Measurements from ENCODE around the gene DCP1A.

GRCh38 chr3:53255775-53256703, 91.3 kb downstream of the DCP1A start, which contains the start of gene TKT:
- TF ChIP-seq ZNF8 (CRISPR knock-in tag; IDR thresholded peaks at IDR 0.05) (no peak), ZNF565 (CRISPR knock-in tag; conservative IDR thresholded peaks at IDR 0.05; ENCODE audit: low read depth) (no peak), BACH2 (CRISPR knock-in tag; IDR thresholded peaks at IDR 0.05; ENCODE audit: borderline replicate concordance) (no peak), CSDC2 (CRISPR knock-in tag; IDR thresholded peaks at IDR 0.05) (no peak), ZC3H10 (CRISPR knock-in tag; IDR thresholded peaks at IDR 0.05) (no peak), RARB (CRISPR knock-in tag; IDR thresholded peaks at IDR 0.05) (no peak), ZNF70 (CRISPR knock-in tag; IDR thresholded peaks at IDR 0.05) (no peak)
- TF ChIP-seq, protein P1, sequence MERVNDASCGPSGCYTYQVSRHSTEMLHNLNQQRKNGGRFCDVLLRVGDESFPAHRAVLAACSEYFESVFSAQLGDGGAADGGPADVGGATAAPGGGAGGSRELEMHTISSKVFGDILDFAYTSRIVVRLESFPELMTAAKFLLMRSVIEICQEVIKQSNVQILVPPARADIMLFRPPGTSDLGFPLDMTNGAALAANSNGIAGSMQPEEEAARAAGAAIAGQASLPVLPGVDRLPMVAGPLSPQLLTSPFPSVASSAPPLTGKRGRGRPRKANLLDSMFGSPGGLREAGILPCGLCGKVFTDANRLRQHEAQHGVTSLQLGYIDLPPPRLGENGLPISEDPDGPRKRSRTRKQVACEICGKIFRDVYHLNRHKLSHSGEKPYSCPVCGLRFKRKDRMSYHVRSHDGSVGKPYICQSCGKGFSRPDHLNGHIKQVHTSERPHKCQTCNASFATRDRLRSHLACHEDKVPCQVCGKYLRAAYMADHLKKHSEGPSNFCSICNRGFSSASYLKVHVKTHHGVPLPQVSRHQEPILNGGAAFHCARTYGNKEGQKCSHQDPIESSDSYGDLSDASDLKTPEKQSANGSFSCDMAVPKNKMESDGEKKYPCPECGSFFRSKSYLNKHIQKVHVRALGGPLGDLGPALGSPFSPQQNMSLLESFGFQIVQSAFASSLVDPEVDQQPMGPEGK (CRISPR knock-in tag; IDR thresholded peaks at IDR 0.05; ENCODE audit: borderline replicate concordance) = no peak
